Measurements from ENCODE around the gene SP3. TPM values are rescaled to one million over a fixed set of nuclear protein-coding genes. Genes with fewer than 3 reads are reported as not detected.

The SP3 gene
- total RNA-seq, 1 donor from 2014 or later, result 108 TPM

GRCh38 chr2:173969886-173970285 lies 4.7 kb upstream of the SP3 start:
- intact Hi-C loops (cut with micrococcal nuclease), result loop anchor here (5.0 kb wide), 1 partner anchor 1413 kb away; the partner anchor contains the start of gene PDK1

DNA sequence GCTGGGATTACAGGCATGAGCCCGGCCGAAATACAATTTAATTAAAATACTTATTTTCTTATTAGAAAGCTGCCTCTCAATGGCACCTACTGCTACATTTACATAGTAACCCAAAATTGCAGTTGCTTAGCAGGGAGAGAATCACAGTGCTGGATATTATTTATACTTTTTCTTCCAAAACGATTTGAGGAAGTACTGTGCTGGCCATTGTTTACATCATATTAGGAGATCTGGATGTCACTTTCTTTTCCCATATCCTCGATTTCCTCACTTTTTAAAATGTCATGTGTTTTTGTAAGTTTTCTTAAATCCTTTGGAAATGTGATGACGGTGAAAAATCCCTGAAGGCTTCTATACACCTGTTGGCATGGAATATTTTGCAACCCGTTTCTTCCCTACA lies 3.4 kb upstream of the SP3 start:
- intact Hi-C loops (cut with micrococcal nuclease), result loop anchor here (5.0 kb wide), 1 partner anchor 1411 kb away; the partner anchor contains the start of gene PDK1

DNA sequence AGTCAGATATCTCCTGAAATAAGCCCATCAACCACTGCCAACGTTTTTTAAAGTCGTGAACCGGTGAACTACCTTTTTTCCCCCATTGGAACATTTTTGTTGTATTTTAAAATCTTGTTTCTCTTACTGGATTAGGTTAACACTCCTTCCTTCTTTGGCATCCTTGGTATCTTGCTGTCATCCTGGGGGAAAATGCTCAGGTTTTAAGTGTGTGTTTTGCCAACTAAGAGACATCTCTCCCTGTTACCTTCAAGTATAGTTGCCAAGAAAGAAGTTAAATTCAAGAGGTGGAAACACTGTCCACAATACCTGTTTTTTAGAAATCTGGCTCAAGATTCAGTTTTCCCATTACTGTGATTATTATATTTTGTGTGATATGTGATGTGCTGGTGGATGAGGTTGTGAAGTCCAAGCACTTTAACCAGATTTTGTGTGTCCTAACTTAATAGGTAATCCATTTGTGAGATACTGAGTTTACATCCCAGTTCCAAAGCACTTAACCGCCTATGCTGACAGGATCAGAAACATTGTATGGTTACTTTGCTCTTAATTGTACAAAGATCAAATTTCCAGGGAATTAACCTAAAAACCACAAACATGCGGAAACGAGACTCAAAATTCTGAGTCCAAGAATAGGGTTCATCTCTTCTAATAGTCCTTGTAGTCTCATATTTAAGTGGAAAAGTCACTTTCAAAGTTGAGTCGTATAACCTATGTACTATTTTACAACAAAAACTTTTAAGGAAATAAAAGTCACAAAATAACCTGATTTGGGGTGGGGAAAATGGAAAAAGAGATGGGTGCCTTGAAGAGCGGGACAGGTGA lies 1.3 kb upstream of the SP3 start:
- intact Hi-C loops (cut with micrococcal nuclease), result loop anchor here (2.0 to 5.0 kb wide), 2 partner anchors 30 to 1409 kb away; partner anchors contain the start of gene PDK1

- intact Hi-C loops (cut with micrococcal nuclease), result loop anchor here (1.0 to 5.0 kb wide), 10 partner anchors 47 to 1407 kb away; partner anchors contain the start of genes ATF2, CDCA7, GPR155 and OLA1
Observed at GRCh38 chr2:173964565-173965371, 405 bp downstream of the SP3 start.

DNA sequence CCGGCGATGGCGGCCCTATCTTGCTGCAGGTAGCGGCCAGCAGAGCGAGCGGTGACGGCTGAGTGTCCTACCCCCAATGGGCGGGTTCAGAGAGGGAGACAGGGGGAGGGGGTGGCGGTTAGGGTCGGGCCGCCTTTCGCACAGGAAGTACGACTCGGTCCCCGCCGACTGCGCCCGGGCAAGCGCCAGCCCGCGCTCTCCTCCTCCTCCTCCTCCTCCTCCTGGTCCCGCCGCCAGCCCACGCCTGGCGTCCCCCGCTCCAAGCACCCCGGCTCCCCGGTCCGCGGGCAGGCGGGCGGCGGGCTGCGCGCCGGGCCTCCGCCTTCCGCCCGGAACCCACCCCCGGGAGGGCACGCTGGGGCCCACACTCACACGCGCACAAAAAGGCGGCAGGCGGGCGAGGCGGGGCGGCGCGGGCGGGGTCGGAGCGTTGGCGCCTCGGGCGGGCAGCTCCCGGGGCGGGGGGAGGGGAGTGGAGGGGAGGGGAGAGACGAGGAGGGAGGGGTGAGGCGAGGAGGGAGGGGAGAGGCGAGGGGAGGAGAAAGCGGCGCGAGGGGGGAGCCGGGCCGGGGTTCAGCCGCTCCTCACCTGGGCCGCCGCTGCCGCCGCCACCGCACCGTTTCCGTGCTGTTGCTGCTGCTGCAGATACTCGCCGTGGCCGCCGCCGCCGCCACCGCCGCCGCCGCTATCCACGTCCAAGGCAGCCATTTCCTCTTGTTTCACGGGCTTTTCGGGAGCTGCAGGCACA lies 1.2 kb downstream of the SP3 start:
- intact Hi-C loops (cut with micrococcal nuclease), result loop anchor here (1.0 to 5.0 kb wide), 7 partner anchors 47 to 633 kb away; partner anchors contain the start of genes CDCA7, GPR155, OLA1 and SCRN3

DNA sequence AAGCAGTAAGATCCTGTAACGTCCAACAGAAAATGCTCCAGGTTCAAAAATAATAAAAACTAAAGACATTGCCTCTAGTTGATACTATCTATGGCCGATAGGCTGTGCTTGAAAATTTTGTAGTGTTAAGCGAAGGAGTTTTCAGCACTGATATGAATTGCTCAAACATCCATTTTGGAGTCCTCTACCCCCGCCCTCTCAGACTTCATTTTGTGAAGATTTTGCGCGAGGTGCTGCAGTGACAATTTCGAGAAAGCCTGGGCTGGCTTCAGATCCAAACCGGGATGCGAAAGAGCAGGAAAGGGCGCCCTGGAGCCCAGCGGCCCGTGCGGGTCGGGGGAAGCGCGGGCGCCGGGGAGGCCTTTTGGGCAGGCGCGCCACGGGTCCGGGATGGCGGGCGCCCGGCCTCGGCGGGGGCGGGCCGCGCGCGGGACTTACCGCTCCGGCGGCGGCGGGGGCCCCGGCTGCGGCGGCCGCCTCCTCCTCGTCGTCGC lies 1.8 kb downstream of the SP3 start:
- intact Hi-C loops (cut with micrococcal nuclease), result loop anchor here (5.0 kb wide), 4 partner anchors 46 to 634 kb away; partner anchors contain the start of genes SCRN3 and WIPF1

DNA sequence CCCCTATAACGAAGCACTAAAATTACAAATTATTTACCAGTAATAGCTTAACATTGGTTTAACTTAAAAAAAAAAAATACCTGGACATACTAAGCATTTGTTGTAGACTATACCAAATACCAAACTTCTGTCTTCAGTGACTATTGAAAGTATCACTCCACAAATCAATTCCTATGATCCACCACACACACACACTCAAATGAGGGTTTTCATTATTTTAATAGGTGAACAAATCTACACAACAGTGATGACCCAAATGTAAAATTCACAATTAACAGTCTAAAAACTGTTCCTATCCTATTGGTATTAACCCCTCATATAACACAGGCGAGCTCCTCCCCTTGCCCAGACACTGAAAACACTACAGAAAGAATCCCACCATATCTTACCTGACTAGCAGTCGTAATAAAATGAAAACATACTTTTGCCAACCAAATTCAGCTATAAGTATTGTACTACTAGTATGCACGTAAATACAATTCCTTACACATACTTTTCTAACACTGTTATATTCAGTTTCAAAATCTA lies 2.5 kb downstream of the SP3 start:
- intact Hi-C loops (cut with micrococcal nuclease), result loop anchor here (5.0 kb wide), 4 partner anchors 45 to 635 kb away; partner anchors contain the start of genes SCRN3 and WIPF1

DNA sequence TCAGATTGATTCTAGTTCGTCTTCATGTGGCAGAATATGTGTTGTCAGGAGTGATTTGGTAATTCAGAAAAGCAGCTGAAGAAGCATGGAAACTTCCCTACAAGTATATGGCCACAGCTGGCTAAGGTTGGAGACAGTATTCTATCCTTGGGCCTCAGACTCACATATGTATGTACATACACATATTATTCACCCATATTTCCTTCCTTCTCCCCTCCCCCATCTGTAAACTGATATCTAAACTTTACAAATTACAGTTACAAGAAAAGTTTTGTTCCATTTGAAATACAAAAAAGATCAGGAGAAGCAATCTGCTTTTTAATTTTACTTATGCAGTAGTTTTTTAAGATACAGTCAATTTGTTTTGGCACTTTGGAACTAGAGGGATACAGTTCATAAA lies 3.1 kb downstream of the SP3 start:
- intact Hi-C loops (cut with micrococcal nuclease), result loop anchor here (5.0 kb wide), 4 partner anchors 45 to 635 kb away; partner anchors contain the start of genes SCRN3 and WIPF1

DNA sequence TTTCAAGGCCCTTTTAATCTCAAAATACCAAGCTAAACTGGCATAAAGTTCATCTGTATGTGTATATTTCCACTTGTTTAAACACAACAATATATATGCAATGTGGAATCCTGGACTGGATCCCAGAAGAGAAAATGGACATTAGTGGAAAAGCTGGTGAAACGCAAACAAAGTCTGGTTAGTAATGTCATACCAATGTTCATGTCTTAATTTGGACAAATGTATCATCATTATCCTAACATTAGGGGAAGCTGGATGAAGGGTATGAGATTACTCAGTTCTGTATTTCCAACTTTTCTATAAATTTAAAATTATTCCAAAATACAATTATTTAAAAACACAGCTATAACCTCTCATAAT lies 3.8 kb downstream of the SP3 start:
- intact Hi-C loops (cut with micrococcal nuclease), result loop anchor here (2.0 to 5.0 kb wide), 5 partner anchors 15 to 636 kb away; partner anchors contain the start of genes SCRN3 and WIPF1

- intact Hi-C loops (cut with micrococcal nuclease), result loop anchor here (2.0 to 5.0 kb wide), 5 partner anchors 13 to 637 kb away; partner anchors contain the start of genes SCRN3 and WIPF1
Observed at GRCh38 chr2:173959909-173960308, 5.3 kb downstream of the SP3 start.

DNA sequence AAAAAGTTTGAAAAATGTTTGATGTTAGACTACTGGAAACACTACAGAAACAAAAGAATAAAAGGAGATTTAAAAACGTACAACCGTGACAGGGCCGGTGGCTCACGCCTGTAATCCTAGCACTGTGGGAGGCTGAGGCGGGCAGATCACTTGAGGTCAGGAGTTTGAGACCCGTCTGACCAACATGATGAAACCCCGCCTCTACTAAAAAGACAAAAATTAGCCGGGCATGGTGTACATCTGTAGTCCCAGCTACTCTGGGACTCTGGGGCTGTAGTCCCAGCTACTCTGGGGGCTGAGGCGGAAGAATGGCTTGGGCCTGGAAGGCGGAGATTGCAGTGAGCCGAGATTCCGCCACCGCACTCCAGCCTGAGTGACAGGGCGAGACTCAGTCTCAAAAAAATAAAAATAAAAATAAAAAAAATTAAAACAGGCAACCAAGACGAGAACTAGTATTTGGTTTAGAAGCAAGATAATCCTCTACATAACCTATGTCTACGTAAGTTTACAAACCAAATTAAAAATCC lies 5.8 kb downstream of the SP3 start:
- intact Hi-C loops (cut with micrococcal nuclease), result no loop called here

- intact Hi-C loops (cut with micrococcal nuclease), result no loop called here
Observed at GRCh38 chr2:173958198-173958846, 6.9 kb downstream of the SP3 start.

- intact Hi-C loops (cut with micrococcal nuclease), result no loop called here
Observed at GRCh38 chr2:173957517-173957916, 7.7 kb downstream of the SP3 start.

DNA sequence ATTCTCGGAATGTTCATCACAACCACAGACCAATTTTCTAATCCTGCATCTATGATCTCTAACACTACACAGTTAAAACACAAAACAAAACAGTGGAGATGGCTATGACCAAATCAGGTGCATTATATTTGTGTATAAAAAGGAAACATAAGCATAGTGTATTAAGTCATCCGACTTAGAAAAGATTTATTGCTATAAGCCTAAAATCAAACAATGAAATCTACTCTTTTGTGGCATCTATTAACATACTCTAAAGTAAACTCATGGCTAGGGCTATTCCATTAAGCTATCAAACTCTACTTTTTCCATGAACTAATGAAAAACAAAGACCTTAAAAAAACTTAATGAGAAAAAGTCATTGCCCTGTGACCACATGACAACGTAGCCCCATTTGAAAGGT lies 8.7 kb downstream of the SP3 start:
- intact Hi-C loops (cut with micrococcal nuclease), result no loop called here

GRCh38 chr2:173955867-173956266 lies 9.3 kb downstream of the SP3 start:
- intact Hi-C loops (cut with micrococcal nuclease), result no loop called here

- intact Hi-C loops (cut with micrococcal nuclease), result no loop called here
Observed at GRCh38 chr2:173955004-173955403, 10.2 kb downstream of the SP3 start.

- intact Hi-C loops (cut with micrococcal nuclease), result no loop called here
Observed at GRCh38 chr2:173953047-173953424, 12.1 kb downstream of the SP3 start.

DNA sequence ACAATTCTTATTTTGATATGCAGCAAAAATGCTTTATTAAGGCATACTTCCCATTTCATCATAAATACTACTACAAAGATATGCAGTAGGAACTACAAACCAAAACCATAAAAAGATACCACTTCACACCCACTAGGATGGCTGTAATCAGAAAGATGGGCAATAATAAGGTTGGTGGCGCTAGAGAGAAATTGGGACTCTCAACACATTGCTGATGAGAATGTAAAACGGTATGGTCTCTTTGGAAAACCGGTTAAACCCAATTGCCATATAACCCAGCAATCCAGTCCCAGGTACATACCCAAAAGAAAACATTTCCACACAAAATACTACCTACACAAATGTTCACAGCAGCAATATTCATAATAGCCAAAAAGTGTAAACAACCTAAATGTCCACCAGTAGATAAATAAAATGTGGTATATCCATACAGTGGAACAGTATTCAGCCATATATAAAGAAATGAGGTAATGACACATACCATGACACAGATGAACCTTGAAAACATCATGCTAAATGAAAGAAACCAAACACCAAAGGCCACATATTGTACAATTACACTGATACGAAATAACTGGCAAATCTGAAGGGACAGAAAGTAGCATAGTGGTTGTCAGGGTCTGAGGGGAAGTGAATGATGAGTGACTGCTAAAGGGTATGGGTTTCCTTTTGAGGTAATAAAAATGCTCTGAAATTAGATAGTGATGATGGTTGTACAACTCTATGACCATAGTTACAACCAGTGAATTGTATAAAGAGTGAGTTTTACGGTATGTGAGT lies 12.7 kb downstream of the SP3 start:
- intact Hi-C loops (cut with micrococcal nuclease), result no loop called here

- intact Hi-C loops (cut with micrococcal nuclease), result no loop called here
Observed at GRCh38 chr2:173948842-173949241, 16.3 kb downstream of the SP3 start.
